HG03520 (cell line): Measurements from ENCODE around the gene COMMD7.
"Not testable (repeated sequence)": the region's sequence is repeated elsewhere in the genome, so short reads cannot be mapped to it uniquely, and the experiment has no call there.

Experiments
- ATAC-seq: cut with Tn5 transposase; IDR thresholded peaks from one replicate; pipeline ENCODE4 v1.9.1; 2021; ENCODE audit warnings: mild to moderate bottlenecking, moderate library complexity; ENCODE audit not compliant: unreplicated experiment

COMMD7 gene

DNA sequence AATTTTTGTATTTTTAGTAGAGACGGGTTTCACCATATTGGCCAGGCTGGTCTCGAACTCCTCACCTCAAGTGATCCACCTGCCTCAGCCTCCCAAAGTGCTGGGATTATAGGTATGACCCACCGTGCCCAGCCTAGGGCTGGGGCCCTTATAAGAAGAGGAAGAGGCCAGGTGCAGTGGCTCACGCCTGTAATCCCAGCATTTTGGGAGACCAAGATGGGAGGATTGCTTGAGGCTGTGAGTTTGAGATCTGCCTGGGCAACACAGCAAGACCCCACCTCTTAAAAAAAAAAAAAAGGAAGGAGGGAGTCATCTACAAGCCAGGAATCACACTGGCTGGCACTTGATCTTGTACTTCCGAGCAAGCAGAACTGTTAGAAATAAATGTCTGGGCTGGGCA is 13.9 kb downstream of the COMMD7 start:
- ATAC-seq = not testable (repeated sequence)

GRCh38 chr20:32728435-32728834 is 14.8 kb downstream of the COMMD7 start:
- ATAC-seq = not testable (repeated sequence)

- ATAC-seq = no peak
Observed at GRCh38 chr20:32727683-32728082, 15.6 kb downstream of the COMMD7 start.

DNA sequence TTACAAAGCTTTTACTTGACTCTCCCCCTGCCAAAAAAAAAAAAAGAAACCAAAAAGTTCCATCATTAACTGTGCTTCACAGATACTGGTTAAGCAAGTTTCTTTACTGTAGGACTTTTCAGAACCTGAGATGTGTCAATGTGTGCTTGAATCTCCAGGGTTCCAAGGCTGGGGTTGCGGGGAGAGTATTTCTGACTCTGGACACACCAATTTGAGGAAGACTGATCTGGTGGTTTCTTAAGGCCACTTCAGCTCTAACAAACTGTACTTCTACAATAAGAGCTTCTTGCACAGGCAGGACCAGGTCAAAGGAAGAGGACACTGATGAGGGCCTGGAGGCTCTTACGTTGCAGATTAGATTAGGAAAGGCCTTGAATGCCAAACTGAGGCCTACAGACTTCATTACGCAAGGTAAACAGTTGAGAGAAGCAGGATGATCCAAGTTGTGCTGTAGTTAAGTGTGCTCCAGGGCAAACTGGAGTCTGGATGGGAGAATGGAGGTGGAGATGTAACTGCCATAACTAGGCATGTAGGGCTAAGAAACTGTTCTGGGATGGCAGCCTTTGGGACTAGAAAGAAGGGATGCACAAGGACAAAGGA is 24.4 kb downstream of the COMMD7 start:
- no peak for ATAC-seq

- no peak for ATAC-seq
Observed at GRCh38 chr20:32711346-32711745, 31.9 kb downstream of the COMMD7 start.

- ATAC-seq = no peak
Observed at GRCh38 chr20:32709632-32710121, 33.6 kb downstream of the COMMD7 start.

DNA sequence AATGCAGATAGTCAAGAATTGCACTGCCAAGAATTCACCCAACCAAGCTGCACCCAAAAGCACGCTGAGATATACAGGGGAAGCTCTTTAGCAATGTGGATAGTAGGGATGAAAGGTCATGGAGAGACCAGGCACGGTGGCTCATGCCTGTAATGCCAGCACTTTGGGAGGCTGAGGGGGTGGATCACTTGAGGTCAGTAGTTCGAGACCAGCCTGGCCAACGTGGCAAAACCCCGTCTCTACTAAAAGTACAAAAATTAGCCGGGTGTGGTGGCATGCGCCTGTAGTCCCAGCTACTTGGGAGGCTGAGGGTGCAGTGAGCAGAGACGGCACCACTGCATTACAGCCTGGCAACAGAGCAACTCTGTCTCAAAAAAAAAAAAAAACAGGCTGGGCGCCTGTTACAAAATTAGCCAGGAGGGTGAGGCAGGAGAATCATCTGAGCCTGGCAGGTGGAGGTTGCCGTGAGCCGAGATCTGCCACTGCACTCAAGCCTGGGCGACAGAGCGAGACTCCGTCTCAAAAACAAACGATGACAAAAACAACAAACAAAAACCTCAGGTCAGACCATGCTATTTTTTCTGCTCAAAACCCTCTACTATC is 34.1 kb downstream of the COMMD7 start:
- ATAC-seq = not testable (repeated sequence)

DNA sequence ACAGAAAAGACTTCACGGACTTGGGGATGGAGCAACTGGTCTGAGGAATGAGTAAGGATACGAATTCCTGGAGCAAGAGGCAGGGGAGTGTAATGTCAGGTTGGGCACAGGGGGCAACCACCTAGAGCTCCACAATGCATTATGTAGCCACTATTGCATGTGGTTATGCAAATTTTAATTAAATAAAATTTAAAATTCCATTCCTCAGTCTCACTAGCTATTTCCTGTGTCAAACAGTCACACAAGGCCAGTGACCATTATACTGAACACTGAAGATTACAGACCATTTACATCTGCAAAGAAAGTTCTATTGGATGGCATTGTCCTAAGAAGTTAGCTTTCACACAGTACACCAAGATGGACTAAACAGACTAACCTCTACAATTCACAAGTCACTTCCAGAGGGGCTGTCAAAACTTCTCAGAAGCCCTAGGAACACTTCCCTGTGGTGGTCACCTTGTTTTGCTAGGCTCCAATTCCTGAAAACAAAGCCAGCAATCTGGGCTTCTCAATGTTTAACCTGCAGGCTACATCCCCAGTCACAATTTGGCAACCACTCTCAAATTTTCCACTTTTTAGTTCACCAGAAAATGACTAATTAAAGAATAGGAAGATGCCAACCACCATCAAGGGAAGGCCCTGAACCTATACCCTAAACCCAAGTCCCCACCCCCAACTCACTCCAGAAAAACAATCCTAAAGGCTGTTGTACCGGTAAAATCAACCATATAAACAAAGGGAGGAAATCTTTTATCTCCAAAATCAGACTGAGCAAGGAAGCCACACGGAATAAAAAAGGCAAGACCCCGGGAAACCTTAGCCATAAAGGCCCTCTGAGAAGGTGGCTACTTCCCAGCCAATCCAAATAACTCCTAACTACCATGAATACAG is 35.3 kb downstream of the COMMD7 start:
- ATAC-seq = no peak

GRCh38 chr20:32706486-32706885 is 36.8 kb downstream of the COMMD7 start:
- ATAC-seq = no peak

DNA sequence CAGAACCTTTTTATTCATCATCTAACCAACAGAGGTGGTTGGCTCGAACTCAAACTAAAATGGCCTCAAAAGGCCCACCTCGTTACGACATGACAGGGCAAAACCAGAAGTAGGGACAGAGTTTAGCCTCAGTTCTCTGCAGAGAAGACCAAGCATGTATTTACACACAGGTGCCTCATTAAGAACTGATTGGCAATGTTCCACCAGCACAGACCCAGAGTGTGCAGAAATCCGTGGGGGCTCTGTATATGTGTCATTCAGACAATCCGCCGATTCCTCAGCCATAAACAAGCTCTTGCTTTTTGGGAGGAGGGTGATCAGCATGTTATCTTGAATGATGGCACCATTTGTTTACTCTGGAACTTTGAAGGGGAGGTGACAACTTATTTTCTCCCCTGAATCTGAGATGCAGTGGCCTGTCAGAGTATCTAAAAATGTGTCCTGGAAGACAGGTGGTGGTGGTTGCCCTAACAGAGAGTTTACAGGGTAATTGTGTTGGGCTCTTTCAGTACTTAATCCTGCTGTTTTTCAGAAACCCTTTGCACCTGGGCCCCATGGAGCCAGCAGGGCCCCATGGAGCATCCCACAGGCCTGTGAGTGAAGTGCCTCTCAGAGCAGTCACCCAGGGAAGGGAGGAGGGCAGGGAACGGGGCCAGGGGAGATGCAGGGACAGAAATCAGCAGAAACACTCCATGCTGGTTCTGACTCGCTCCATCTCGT is 40.4 kb downstream of the COMMD7 start:
- no peak for ATAC-seq

DNA sequence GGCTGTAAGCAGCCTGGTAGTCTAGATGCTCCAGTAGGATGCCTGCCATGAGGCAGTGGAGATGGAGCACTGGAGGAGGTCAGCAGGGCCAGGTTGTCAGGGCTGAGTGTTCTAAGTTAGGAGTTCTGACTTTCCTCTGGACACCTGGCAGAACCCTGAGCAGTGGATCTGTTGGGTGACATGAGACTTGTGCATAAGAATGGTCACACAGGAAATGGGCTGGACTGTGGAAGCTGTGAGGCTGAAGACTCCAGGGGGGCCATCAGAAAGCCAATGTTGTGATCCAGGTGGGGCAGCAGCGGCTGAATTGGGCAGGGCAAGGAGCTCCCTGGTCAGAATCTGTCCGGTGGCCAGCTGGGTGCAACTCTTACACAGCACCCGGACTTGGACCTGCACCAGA is 45.7 kb downstream of the COMMD7 start:
- no peak for ATAC-seq

DNA sequence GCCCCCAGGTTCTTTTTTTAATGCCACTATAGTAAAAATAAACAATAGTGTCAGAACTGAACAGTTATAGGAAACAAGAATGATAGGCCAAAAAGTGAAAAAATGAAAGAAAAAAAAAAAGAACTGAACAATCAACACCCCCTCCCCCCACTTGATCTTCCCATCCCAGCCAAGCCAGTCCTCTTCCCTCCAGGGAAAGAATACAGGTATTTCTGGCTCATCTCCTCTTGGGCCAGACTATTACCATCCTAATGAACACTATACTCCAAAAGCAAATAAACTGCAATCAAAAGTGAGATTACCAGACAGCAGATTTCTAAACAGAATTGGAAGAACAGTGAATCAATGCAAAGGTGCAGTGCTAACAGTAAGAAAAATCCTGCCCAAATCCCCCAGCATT is 48.2 kb downstream of the COMMD7 start:
- ATAC-seq = no peak

GRCh38 chr20:32688966-32689365 is 54.3 kb downstream of the COMMD7 start:
- not testable (repeated sequence) for ATAC-seq

DNA sequence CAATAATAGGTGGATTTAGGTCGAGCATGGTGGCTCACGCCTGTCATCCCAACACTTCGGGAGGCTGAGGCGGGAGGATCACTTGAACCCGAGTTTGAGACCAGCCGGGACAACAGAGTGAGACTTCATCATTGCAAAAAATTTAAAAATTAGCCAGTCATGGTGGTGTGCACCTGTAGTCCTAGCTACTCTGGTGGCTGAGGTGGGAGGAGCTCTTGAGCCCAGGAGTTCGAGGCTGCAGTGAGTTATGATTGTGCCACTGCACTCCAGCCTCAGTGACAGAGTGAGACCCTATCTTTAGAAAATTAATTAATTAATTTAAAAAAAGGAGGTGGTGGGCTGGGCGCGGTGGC is 56.1 kb downstream of the COMMD7 start:
- ATAC-seq = no peak

- ATAC-seq = no peak
Observed at GRCh38 chr20:32686530-32687179, 56.6 kb downstream of the COMMD7 start.

GRCh38 chr20:32685541-32686529 is 57.4 kb downstream of the COMMD7 start:
- ATAC-seq = no peak

DNA sequence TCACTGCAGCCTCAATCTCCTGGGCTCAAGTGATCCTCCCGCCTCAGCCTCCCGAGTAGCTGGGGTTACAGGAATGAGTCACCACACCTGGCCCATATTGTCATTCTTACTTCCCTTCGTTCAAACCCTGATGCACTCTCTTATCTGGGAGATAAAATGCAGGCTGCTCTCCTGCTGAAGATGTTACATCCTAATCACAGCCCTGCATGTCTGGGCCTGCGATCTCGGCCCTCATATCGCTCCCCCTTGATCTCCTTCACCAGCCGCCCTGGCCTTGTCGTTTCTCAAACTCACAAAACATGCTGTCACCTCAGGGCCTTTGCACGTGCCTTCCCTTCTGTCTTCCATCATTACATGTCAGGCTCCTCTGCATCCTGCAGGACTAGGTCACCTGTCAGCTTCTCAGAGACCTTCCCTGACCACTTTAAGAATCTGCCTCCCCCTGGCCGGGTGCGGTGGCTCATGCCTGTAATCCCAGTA is 60.7 kb downstream of the COMMD7 start:
- no peak for ATAC-seq

DNA sequence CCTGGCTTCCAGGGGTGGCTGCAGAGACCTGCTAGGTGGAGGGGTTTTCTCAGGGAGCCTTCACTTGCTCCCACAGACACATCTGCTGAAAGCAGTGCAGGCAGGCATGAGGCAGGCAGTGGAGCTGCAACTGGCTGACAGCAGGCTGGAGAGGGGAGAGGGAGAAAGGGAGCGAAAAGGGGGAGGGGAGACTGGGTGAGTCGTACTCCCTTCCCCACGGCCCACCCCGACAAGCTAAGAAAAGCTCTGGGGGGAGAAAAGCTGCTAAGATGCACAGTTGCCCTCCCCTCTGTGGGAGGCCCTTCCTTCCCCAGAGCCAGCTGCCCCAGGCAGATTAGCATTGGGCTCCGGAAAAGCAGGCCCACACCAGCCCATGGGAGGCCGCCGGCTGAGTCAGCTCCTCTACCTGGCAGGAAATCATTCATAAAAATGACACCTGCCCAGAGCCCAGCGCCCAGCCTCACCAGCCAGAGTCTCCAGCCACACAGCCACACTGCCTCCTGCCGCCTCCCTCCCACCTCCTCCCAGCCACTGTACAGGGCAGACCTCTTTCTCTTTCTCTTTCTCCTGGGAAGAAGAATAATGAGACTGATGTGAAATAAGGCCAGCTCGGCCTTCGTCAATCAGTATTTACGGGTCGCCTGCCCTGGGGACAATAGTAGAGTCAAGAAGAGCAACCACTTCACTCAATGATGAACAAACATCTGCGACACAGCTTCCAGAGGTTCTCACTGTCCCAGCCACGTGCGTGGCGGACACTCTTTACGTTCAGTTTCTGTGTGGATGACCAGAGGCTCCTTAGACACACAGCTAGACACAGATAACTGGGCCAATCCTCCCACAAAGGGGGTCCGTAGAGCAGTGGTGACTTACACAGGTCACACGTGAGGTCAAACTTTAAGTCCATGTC is 61.8 kb downstream of the COMMD7 start:
- no peak for ATAC-seq
